ENCODE results near the gene CCL14. TPM values are rescaled to one million over a fixed set of nuclear protein-coding genes. Genes with fewer than 3 reads are reported as not detected.
"Not testable (repeated sequence)": the region's sequence is repeated elsewhere in the genome, so short reads cannot be mapped to it uniquely, and the experiment has no call there.

Gene CCL14
- total RNA-seq, 1 donor from 2014 or later: 8.1 TPM

DNA sequence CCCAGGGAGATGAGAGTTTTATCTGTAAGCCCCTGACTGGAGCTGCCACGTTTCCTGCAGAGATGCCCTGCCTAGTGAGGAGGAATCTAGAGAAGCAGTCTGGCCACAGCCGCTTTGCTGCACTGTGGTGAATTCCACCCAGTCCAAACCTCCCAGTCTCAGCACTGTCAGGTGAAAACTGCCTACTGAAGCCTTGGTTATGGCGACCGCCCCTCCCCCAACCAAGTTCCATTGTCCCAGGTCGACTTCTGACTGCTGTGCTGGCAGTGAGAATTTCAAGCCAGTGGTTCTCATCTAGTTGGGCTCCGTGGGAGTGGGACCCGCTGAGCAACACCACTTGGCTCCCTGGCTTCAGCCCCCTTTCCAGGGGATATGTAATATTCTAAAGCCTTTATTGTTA, 32.8 kb downstream of the CCL14 start:
- ATAC-seq: no peak
- no peak for DNase-seq

GRCh38 chr17:35949401-35949800, 37.1 kb downstream of the CCL14 start:
- ATAC-seq: no peak
- intact Hi-C loops (cut with micrococcal nuclease): no loop called here
- no peak for DNase-seq

More for the DNA sequence above, 32.8 kb downstream of the CCL14 start:
- intact Hi-C loops (cut with micrococcal nuclease): no loop called here

- intact Hi-C loops (cut with micrococcal nuclease): no loop called here
- ATAC-seq: no peak
- DNase-seq: no peak
Measured at GRCh38 chr17:35948092-35948491, 38.4 kb downstream of the CCL14 start.

GRCh38 chr17:35947156-35947585, 39.4 kb downstream of the CCL14 start:
- intact Hi-C loops (cut with micrococcal nuclease): no loop called here
- no peak for DNase-seq
- no peak for ATAC-seq

GRCh38 chr17:35944151-35944550, 42.4 kb downstream of the CCL14 start:
- ATAC-seq (no peak), DNase-seq (no peak)
- intact Hi-C loops (cut with micrococcal nuclease): no loop called here

GRCh38 chr17:35943537-35943936, 43.0 kb downstream of the CCL14 start, which contains the start of gene LYZL6:
Gene LYZL6 (minus strand): TSS chr17:35943713. CDS start chr17:35939356, 4,357 bp downstream.
- no peak for ATAC-seq

GRCh38 chr17:35942588-35943186, 43.8 kb downstream of the CCL14 start:
- ATAC-seq (no peak), DNase-seq (no peak)
- intact Hi-C loops (cut with micrococcal nuclease): no loop called here

More at GRCh38 chr17:35943537-35943936, 43.0 kb downstream of the CCL14 start, which contains the start of gene LYZL6:
- no peak for DNase-seq
- intact Hi-C loops (cut with micrococcal nuclease): no loop called here

DNA sequence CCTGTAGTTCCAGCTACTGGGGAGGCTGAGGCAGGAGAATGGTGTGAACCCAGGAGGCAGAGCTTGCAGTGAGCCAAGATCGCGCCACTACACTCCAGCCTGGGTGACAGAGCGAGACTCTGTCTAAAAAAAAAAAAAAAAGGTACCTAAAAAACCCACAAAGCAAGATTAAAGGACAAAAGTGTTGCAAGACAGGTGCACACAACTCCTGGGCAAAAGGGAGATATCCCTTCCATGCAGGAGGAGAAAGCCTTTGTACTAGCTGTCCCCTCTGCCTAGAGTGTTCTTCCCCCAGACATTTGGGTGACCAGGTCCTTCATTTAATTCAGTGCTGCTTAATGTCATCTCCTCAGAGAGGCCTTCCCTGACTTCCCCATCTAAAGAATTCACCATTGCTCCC, 48.0 kb downstream of the CCL14 start:
- DNase-seq; ATAC-seq; intact Hi-C loops (cut with micrococcal nuclease): not testable (repeated sequence)

- no peak for DNase-seq
- intact Hi-C loops (cut with micrococcal nuclease): no loop called here
- ATAC-seq: no peak
Measured at GRCh38 chr17:35936063-35936462, 50.5 kb downstream of the CCL14 start.

DNA sequence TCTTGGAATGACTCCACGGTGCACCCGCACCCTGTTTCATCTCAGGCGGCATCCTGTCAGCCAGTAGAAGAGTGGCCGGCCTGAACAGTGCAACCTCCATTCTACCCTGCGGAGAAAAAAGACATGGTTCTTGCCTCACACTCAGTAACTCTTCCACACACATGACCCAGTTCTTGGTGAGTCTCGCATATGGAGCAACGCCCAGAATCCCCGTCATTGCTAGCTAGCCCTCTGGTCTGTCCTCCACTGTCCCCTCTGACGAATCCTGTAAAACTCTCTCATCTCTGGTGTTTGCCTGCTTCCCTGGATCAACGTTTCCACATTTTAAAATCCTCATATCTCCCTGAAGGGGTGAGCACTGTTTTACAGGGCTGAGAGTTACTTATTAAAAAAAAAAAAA, 51.8 kb downstream of the CCL14 start:
- ATAC-seq: no peak
- peak; percentile 32 for DNase-seq
- intact Hi-C loops (cut with micrococcal nuclease): no loop called here

Other genes starting within 250 kb of the CCL14 start
- 0.27 TPM for gene GAS2L2, start 233.5 kb downstream of the CCL14 start, total RNA-seq
- gene C17orf50, start 225.8 kb downstream of the CCL14 start, total RNA-seq: not detected
- gene MMP28, start 191.1 kb downstream of the CCL14 start, total RNA-seq: 1.5 TPM
- gene TAF15, start 177.2 kb downstream of the CCL14 start, total RNA-seq: 110 TPM
- gene HEATR9, start 117.8 kb downstream of the CCL14 start, total RNA-seq: not detected
- 4.2 TPM for gene CCL5, start 106.4 kb downstream of the CCL14 start, total RNA-seq
- gene RDM1, start 56.0 kb downstream of the CCL14 start, total RNA-seq: not detected
- gene LYZL6, start 43.0 kb downstream of the CCL14 start, total RNA-seq: not detected
- not detected for gene CCL16, start 5.2 kb downstream of the CCL14 start, total RNA-seq
- gene CCL15, start 14.8 kb upstream of the CCL14 start, total RNA-seq: not detected
- gene CCL23, start 31.2 kb upstream of the CCL14 start, total RNA-seq: not detected
- 1.4 TPM for gene CCL18, start 77.5 kb upstream of the CCL14 start, total RNA-seq
- not detected for gene CCL3, start 103.4 kb upstream of the CCL14 start, total RNA-seq
- 0.74 TPM for gene CCL4, start 117.1 kb upstream of the CCL14 start, total RNA-seq
- gene TBC1D3B, start 189.9 kb upstream of the CCL14 start, total RNA-seq: 2.8 TPM
- gene CCL3L1, start 210.0 kb upstream of the CCL14 start, total RNA-seq: not detected
- not detected for gene CCL4L2, start 224.3 kb upstream of the CCL14 start, total RNA-seq

All from left ventricle myocardium superior (tissue), 1 donor.